GM18861 (cell line): ENCODE measurements around the gene PFAS.
A peak's percentile ranks its signal among the peaks of the same experiment; 100 is the strongest.

Experiments used
- ATAC-seq: cut with Tn5 transposase; IDR thresholded peaks from one replicate; pipeline ENCODE4 v1.9.1; 2021; ENCODE audit not compliant: unreplicated experiment

Gene PFAS

GRCh38 chr17:8267480-8268147 is 18.5 kb downstream of the PFAS start:
- no peak for ATAC-seq

GRCh38 chr17:8268550-8269298 is 19.6 kb downstream of the PFAS start:
- no peak for ATAC-seq

GRCh38 chr17:8272421-8272820 is 23.3 kb downstream of the PFAS start:
- no peak for ATAC-seq

- no peak for ATAC-seq
Observed at GRCh38 chr17:8273884-8274444, 24.9 kb downstream of the PFAS start.

GRCh38 chr17:8274816-8275215 is 25.7 kb downstream of the PFAS start:
- no peak for ATAC-seq

- ATAC-seq: no peak
Observed at GRCh38 chr17:8275421-8276290, 26.6 kb downstream of the PFAS start.

GRCh38 chr17:8277317-8277716 is 28.2 kb downstream of the PFAS start:
- no peak for ATAC-seq

GRCh38 chr17:8282345-8282744 is 33.3 kb downstream of the PFAS start:
- no peak for ATAC-seq

GRCh38 chr17:8283356-8283755 is 34.3 kb downstream of the PFAS start:
- no peak for ATAC-seq

GRCh38 chr17:8284126-8284525 is 35.0 kb downstream of the PFAS start:
- no peak for ATAC-seq

- ATAC-seq: no peak
Observed at GRCh38 chr17:8285270-8286181, 36.4 kb downstream of the PFAS start.

GRCh38 chr17:8287651-8288335 is 38.7 kb downstream of the PFAS start:
- ATAC-seq: no peak

GRCh38 chr17:8288336-8289102 is 39.4 kb downstream of the PFAS start, which contains the start of gene RANGRF:
RANGRF (plus strand) TSS chr17:8288670; CDS start chr17:8288789, 119 bp downstream.
- peak; percentile 60 for ATAC-seq

GRCh38 chr17:8289103-8289397 is 40.0 kb downstream of the PFAS start:
- no peak for ATAC-seq

GRCh38 chr17:8290043-8290442 is 41.0 kb downstream of the PFAS start:
- no peak for ATAC-seq

- ATAC-seq: no peak
Observed at GRCh38 chr17:8292639-8293395, 43.7 kb downstream of the PFAS start.

- no peak for ATAC-seq
Observed at GRCh38 chr17:8294361-8294760, 45.3 kb downstream of the PFAS start.

- ATAC-seq: no peak
Observed at GRCh38 chr17:8294814-8295316, 45.8 kb downstream of the PFAS start.
